Liver (tissue), 9 donors: ENCODE measurements around the gene TBCD. TPM values are rescaled to one million over a fixed set of nuclear protein-coding genes. Genes with fewer than 3 reads are reported as not detected.

Source experiments
- DNase-seq: peaks from one replicate; pipeline ENCODE4 v3.0.0-alpha.2; 2017; ENCODE audit warnings: low spot score
- H3K27ac ChIP-seq, 2 donors: one replicate each; pipeline ENCODE4 v1.7.0; 2013; ENCODE audit warnings: inconsistent platforms in 2 of 2, low read length in 2 of 2, control low read depth in 1 of 2, low read depth in 1 of 2, mild to moderate bottlenecking in 1 of 2
- H3K27me3 ChIP-seq, 4 donors: one replicate each; pipeline versions ENCODE4 v1.6.1 to v1.7.0; 2013; ENCODE audit warnings: low read length in 3 of 4, inconsistent platforms in 1 of 4, mild to moderate bottlenecking in 1 of 4, moderate library complexity in 1 of 4; ENCODE audit not compliant: control insufficient read depth in 4 of 4, insufficient read depth in 4 of 4
- H3K36me3 ChIP-seq, 4 donors: one replicate each; pipeline versions ENCODE4 v1.6.1 to v1.7.0; 2013; ENCODE audit warnings: low read length in 3 of 4, mild to moderate bottlenecking in 3 of 4, low read depth in 1 of 4, moderate library complexity in 1 of 4; ENCODE audit not compliant: control insufficient read depth in 4 of 4, insufficient read depth in 3 of 4
- H3K4me1 ChIP-seq, 4 donors: one replicate each; pipeline versions ENCODE4 v1.6.1 to v1.7.0; 2013; ENCODE audit warnings: low read length in 3 of 4, mild to moderate bottlenecking in 3 of 4, moderate library complexity in 1 of 4; ENCODE audit not compliant: control insufficient read depth in 4 of 4, insufficient read depth in 4 of 4
- H3K4me3 ChIP-seq, 3 donors: one replicate each; pipeline versions ENCODE4 v1.6.1 to v1.7.0; 2013; ENCODE audit warnings: low read length in 3 of 3, control low read depth in 1 of 3, low read depth in 1 of 3, mild to moderate bottlenecking in 1 of 3
- H3K9ac ChIP-seq, 2 donors: one replicate each; pipeline ENCODE4 v1.7.0; 2013; ENCODE audit warnings: low read length in 2 of 2, mild to moderate bottlenecking in 2 of 2, moderate library complexity in 2 of 2, control low read depth in 1 of 2, low read depth in 1 of 2
- H3K9me3 ChIP-seq, 4 donors: one replicate each; pipeline versions ENCODE4 v1.6.1 to v1.7.0; 2013; ENCODE audit warnings: low read length in 3 of 4; ENCODE audit not compliant: control insufficient read depth in 4 of 4
- EGR1 ChIP-seq, 2 donors: IDR thresholded peaks; 2 replicates each; pipeline ENCODE4 v1.6.1; 2016 to 2018; ENCODE audit warnings: antibody characterized with exemption in 2 of 2, low read depth in 2 of 2
- FOXA1 ChIP-seq: IDR thresholded peaks from 2 replicates; pipeline ENCODE4 v1.6.1; 2016; ENCODE audit warnings: antibody characterized with exemption
- FOXA2 ChIP-seq: IDR thresholded peaks from 2 replicates; pipeline ENCODE4 v1.6.1; 2016; ENCODE audit warnings: antibody characterized with exemption
- GABPA ChIP-seq, 2 donors: IDR thresholded peaks in 1 of 2; conservative IDR thresholded peaks in 1 of 2; 2 replicates each; pipeline ENCODE4 v1.6.1; 2016; ENCODE audit warnings: antibody characterized with exemption in 2 of 2, mild to moderate bottlenecking in 1 of 2, moderate library complexity in 1 of 2
- HNF4A ChIP-seq, 2 donors: conservative IDR thresholded peaks; 2 replicates each; pipeline ENCODE4 v1.6.1; 2016; ENCODE audit warnings: antibody characterized with exemption in 2 of 2, mild to moderate bottlenecking in 2 of 2
- HNF4G ChIP-seq: IDR thresholded peaks from 2 replicates; pipeline ENCODE4 v1.6.1; 2016; ENCODE audit warnings: antibody characterized with exemption
- JUND ChIP-seq, 2 donors: IDR thresholded peaks; 2 replicates each; pipeline ENCODE4 v1.6.1; 2016; ENCODE audit warnings: antibody characterized with exemption in 2 of 2
- NR2F2 ChIP-seq: IDR thresholded peaks from 2 replicates; pipeline ENCODE4 v1.6.1; 2016; ENCODE audit warnings: antibody characterized with exemption
- RAD21 ChIP-seq, 2 donors: IDR thresholded peaks; 2 replicates each; pipeline ENCODE4 v1.6.1; 2016; ENCODE audit warnings: antibody characterized with exemption in 2 of 2, mild to moderate bottlenecking in 2 of 2
- RXRA ChIP-seq, 2 donors: IDR thresholded peaks; 2 replicates each; pipeline ENCODE4 v1.6.1; 2017 to 2018; ENCODE audit warnings: antibody characterized with exemption in 2 of 2, mild to moderate bottlenecking in 1 of 2
- SP1 ChIP-seq: IDR thresholded peaks from 2 replicates; pipeline ENCODE4 v1.6.1; 2018; ENCODE audit warnings: antibody characterized with exemption, mild to moderate bottlenecking
- TAF1 ChIP-seq: conservative IDR thresholded peaks from 2 replicates; pipeline ENCODE4 v1.6.1; 2016; ENCODE audit warnings: antibody characterized with exemption, mild to moderate bottlenecking
- YY1 ChIP-seq: IDR thresholded peaks from 2 replicates; pipeline ENCODE4 v1.6.1; 2016; ENCODE audit warnings: antibody characterized with exemption, mild to moderate bottlenecking
- WGBS: extraction: QIAGEN DNeasy Blood & Tissue Kit; methylation state at CpG from one replicate; pipeline ENCODE4 v1.1.7; 2013; 5-methylcytosine and 5-hydroxymethylcytosine counted together
- polyA plus RNA-seq, 2 donors: library from polyadenylated mRNA; stranded (reverse) in 1 of 2; unstranded in 1 of 2; fragments of 200-250 nt in 1 of 2; fragments of >200 nt in 1 of 2; fragmentation: Nextera tagmentation in 1 of 2; extraction: Ambion mirVana in 1 of 2; gene quantifications; one replicate each; pipeline versions ENCODE4 v1.2.1 to v1.2.3, GENCODE V29; 2013 to 2015
- total RNA-seq, 2 donors: library from RNA; depleted of rRNA; stranded (reverse); fragments of >200 nt; gene quantifications; one replicate each; pipeline ENCODE4 v1.2.3, GENCODE V29; 2014
- TF ChIP-seq, protein P1 (sequence below): IDR thresholded peaks from 2 replicates; pipeline ENCODE4 v1.6.1; 2016; ENCODE audit warnings: antibody characterized with exemption
- TF ChIP-seq, protein P2 (sequence below): fragments of 150-350 bp; IDR thresholded peaks from 2 replicates; pipeline ENCODE4 v1.5.1; 2017; ENCODE audit warnings: improper control_type of control experiment, low read depth, low read length; ENCODE audit not compliant: missing input control
- TF ChIP-seq, protein P3 (sequence below): IDR thresholded peaks from 2 replicates; pipeline ENCODE4 v1.6.1; 2016; ENCODE audit warnings: antibody characterized with exemption
- TF ChIP-seq, protein P4 (sequence below): IDR thresholded peaks from 2 replicates; pipeline ENCODE4 v1.6.1; 2016; ENCODE audit warnings: antibody characterized with exemption, mild to moderate bottlenecking
- TF ChIP-seq, protein P5 (sequence below): IDR thresholded peaks from 2 replicates; pipeline ENCODE4 v1.6.1; 2016; ENCODE audit warnings: antibody characterized with exemption
- donor health status: healthy.
- donor health status: healthy.
- donor health status: healthy.
- donor health status: healthy.
- donor health status: healthy.

TBCD gene
- total and polyA plus RNA-seq, 4 donors, result 29.8 to 42.2 (median 33.0) TPM

DNA sequence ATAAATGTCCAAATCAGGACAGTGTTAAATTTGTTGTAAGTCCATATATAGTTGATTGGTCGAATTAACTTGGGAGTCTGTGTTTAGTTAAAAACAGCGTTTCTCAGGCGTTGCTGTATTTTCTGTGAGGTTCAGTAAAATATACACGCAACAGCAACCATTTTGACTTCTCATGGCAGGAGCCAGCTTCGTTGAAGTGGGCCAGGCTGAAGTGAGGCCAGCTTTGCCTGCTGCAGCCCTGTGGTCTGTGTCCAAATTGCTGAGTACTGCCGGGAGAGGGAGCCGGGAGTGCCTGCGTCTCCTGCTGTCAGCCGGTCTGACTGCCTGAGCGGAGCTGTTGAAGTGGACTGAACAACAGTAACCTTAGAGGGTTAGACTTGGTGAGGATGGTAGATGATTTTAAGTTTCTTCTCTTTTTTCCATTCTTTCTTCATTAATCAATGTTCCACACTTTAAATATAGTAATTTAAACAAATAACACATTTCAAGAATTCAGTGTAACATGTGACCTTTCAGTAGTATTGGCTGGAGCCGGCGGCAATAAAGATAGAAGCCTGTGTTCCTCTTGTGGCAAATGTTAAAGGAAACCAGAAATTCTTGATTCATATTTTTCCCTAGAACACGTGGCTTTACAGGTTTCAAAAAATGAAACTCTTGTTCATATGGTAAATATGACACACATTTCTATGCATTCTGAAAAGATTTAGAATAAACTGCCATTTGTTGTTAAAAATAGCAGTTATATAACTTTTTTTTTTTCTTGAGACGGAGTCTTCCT is 124.9 kb downstream of the TBCD start:
- WGBS, result 60% methylated on average over 14 of the region's 14 CpGs
- Histone ChIP-seq H3K27ac (peak overlapping the region in 1 of 2 donors; percentile 7), H3K4me1 (peaks cover 0 to 4% (median 2%) of the 10 kb centered on the region in 4 donors)

DNA sequence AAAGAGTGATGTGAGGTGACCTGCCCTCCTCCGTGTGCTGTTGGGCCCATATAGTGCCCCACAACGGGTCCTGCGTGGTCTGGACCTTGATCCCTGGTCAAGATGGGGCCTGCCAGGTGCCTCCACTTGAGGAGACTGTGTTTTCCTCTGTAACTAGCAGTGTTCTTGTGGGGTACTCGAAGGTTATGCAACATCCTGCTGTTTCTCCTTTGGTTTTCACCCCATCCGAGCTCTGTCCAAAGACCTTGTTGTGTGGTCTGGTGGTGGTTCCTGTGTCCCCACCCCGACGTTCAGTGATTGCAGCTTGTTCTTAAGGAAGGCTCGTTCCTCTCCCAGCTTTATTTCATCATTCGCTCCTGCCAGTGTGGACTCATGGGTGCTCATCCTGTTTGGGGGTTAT is 126.7 kb downstream of the TBCD start:
- H3K4me1 ChIP-seq, result peaks cover 0 to 8% (median 4%) of the 10 kb centered on the region in 4 donors
- 77% methylated on average over 9 of the region's 9 CpGs for WGBS
- H3K27ac ChIP-seq, result no peak overlapping the region
- no peaks in the 10 kb centered on the region for H3K9me3 ChIP-seq
- no peaks in the 10 kb centered on the region for H3K27me3 ChIP-seq
- TF ChIP-seq, protein P1, sequence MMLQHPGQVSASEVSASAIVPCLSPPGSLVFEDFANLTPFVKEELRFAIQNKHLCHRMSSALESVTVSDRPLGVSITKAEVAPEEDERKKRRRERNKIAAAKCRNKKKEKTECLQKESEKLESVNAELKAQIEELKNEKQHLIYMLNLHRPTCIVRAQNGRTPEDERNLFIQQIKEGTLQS, result no peak
- no peak for TF ChIP-seq HNF4G
- TF ChIP-seq TAF1, result no peak
- TF ChIP-seq RXRA (IDR thresholded peaks at IDR 0.05), result no peak
- no peak for TF ChIP-seq JUND (IDR thresholded peaks at IDR 0.05)
- TF ChIP-seq, protein P2, sequence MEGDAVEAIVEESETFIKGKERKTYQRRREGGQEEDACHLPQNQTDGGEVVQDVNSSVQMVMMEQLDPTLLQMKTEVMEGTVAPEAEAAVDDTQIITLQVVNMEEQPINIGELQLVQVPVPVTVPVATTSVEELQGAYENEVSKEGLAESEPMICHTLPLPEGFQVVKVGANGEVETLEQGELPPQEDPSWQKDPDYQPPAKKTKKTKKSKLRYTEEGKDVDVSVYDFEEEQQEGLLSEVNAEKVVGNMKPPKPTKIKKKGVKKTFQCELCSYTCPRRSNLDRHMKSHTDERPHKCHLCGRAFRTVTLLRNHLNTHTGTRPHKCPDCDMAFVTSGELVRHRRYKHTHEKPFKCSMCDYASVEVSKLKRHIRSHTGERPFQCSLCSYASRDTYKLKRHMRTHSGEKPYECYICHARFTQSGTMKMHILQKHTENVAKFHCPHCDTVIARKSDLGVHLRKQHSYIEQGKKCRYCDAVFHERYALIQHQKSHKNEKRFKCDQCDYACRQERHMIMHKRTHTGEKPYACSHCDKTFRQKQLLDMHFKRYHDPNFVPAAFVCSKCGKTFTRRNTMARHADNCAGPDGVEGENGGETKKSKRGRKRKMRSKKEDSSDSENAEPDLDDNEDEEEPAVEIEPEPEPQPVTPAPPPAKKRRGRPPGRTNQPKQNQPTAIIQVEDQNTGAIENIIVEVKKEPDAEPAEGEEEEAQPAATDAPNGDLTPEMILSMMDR, result no peak
- TF ChIP-seq, protein P3, sequence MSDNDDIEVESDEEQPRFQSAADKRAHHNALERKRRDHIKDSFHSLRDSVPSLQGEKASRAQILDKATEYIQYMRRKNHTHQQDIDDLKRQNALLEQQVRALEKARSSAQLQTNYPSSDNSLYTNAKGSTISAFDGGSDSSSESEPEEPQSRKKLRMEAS, result no peak
- TF ChIP-seq RAD21 (IDR thresholded peaks at IDR 0.05), result no peak
- TF ChIP-seq, protein P4, sequence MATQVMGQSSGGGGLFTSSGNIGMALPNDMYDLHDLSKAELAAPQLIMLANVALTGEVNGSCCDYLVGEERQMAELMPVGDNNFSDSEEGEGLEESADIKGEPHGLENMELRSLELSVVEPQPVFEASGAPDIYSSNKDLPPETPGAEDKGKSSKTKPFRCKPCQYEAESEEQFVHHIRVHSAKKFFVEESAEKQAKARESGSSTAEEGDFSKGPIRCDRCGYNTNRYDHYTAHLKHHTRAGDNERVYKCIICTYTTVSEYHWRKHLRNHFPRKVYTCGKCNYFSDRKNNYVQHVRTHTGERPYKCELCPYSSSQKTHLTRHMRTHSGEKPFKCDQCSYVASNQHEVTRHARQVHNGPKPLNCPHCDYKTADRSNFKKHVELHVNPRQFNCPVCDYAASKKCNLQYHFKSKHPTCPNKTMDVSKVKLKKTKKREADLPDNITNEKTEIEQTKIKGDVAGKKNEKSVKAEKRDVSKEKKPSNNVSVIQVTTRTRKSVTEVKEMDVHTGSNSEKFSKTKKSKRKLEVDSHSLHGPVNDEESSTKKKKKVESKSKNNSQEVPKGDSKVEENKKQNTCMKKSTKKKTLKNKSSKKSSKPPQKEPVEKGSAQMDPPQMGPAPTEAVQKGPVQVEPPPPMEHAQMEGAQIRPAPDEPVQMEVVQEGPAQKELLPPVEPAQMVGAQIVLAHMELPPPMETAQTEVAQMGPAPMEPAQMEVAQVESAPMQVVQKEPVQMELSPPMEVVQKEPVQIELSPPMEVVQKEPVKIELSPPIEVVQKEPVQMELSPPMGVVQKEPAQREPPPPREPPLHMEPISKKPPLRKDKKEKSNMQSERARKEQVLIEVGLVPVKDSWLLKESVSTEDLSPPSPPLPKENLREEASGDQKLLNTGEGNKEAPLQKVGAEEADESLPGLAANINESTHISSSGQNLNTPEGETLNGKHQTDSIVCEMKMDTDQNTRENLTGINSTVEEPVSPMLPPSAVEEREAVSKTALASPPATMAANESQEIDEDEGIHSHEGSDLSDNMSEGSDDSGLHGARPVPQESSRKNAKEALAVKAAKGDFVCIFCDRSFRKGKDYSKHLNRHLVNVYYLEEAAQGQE, result no peak
- TF ChIP-seq, protein P5, sequence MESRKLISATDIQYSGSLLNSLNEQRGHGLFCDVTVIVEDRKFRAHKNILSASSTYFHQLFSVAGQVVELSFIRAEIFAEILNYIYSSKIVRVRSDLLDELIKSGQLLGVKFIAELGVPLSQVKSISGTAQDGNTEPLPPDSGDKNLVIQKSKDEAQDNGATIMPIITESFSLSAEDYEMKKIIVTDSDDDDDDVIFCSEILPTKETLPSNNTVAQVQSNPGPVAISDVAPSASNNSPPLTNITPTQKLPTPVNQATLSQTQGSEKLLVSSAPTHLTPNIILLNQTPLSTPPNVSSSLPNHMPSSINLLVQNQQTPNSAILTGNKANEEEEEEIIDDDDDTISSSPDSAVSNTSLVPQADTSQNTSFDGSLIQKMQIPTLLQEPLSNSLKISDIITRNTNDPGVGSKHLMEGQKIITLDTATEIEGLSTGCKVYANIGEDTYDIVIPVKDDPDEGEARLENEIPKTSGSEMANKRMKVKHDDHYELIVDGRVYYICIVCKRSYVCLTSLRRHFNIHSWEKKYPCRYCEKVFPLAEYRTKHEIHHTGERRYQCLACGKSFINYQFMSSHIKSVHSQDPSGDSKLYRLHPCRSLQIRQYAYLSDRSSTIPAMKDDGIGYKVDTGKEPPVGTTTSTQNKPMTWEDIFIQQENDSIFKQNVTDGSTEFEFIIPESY, result no peak
- no peak for TF ChIP-seq GABPA (IDR thresholded peaks at IDR 0.05 in 1 of 2, conservative IDR thresholded peaks at IDR 0.05 in 1 of 2)
- no peak for TF ChIP-seq SP1
- no peak for TF ChIP-seq EGR1 (IDR thresholded peaks at IDR 0.05; ENCODE audit: low read depth in 2 of 2)
- no peak for TF ChIP-seq HNF4A (conservative IDR thresholded peaks at IDR 0.05)
- no peak for DNase-seq
- no peak overlapping the region for H3K9ac ChIP-seq
- H3K36me3 ChIP-seq, result no peaks in the 10 kb centered on the region
- H3K4me3 ChIP-seq, result no peak overlapping the region

More for the DNA sequence above, 124.9 kb downstream of the TBCD start:
- no peak for TF ChIP-seq FOXA1
- TF ChIP-seq, protein P1, result no peak
- no peak for TF ChIP-seq HNF4G
- TF ChIP-seq TAF1, result no peak
- TF ChIP-seq HNF4A (conservative IDR thresholded peaks at IDR 0.05), result no peak
- no peak for TF ChIP-seq FOXA2
- peak; percentile 71 to 76 for TF ChIP-seq RAD21 (IDR thresholded peaks at IDR 0.05)
- TF ChIP-seq NR2F2, result no peak
- no peak for TF ChIP-seq EGR1 (IDR thresholded peaks at IDR 0.05; ENCODE audit: low read depth in 2 of 2)
- no peak for TF ChIP-seq SP1
- TF ChIP-seq, protein P3, result no peak
- TF ChIP-seq GABPA (IDR thresholded peaks at IDR 0.05 in 1 of 2, conservative IDR thresholded peaks at IDR 0.05 in 1 of 2), result no peak
- TF ChIP-seq, protein P2, result peak; percentile 48
- TF ChIP-seq YY1, result no peak
- DNase-seq, result no peak
- no peaks in the 10 kb centered on the region for H3K27me3 ChIP-seq
- peaks cover 0 to 2% (median under 1%) of the 10 kb centered on the region in 4 donors for H3K36me3 ChIP-seq
- no peaks in the 10 kb centered on the region for H3K9me3 ChIP-seq
- H3K4me3 ChIP-seq, result no peak overlapping the region
- H3K9ac ChIP-seq, result no peak overlapping the region
